ENCODE measurements around the gene CHCHD3. TPM values are rescaled to one million over a fixed set of nuclear protein-coding genes. Genes with fewer than 3 reads are reported as not detected.
"Not testable (repeated sequence)": the region's sequence is repeated elsewhere in the genome, so short reads cannot be mapped to it uniquely, and the experiment has no call there.

The CHCHD3 gene
- total RNA-seq, 4 donors from 2014 or later: 66.0 to 79.1 (median 70.0) TPM

DNA sequence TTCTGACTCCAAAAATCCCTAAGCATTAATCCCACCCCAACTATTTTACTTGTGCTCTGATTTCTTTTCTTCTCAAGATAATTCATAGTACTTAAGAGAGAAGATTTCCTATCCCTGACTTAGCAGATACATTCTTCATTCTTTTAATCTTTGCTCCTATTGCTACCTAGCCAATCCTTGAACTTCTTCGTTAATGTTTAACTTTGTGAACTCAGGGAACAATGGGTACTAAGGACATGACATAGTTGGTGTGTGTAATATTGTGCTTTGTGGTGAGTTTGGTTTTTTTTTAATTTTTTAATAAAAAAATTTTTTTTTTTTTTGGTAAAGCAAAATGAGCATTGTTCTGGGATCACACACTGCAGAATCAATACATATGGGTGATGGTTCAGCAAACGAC, 166.2 kb downstream of the CHCHD3 start:
- H3K4me1 ChIP-seq: no peaks in the 10 kb centered on the region
- no peak for TF ChIP-seq POLR2A (IDR thresholded peaks at IDR 0.05)
- TF ChIP-seq, protein P1, sequence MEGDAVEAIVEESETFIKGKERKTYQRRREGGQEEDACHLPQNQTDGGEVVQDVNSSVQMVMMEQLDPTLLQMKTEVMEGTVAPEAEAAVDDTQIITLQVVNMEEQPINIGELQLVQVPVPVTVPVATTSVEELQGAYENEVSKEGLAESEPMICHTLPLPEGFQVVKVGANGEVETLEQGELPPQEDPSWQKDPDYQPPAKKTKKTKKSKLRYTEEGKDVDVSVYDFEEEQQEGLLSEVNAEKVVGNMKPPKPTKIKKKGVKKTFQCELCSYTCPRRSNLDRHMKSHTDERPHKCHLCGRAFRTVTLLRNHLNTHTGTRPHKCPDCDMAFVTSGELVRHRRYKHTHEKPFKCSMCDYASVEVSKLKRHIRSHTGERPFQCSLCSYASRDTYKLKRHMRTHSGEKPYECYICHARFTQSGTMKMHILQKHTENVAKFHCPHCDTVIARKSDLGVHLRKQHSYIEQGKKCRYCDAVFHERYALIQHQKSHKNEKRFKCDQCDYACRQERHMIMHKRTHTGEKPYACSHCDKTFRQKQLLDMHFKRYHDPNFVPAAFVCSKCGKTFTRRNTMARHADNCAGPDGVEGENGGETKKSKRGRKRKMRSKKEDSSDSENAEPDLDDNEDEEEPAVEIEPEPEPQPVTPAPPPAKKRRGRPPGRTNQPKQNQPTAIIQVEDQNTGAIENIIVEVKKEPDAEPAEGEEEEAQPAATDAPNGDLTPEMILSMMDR (IDR thresholded peaks at IDR 0.05): no peak
- H3K27me3 ChIP-seq: no peaks in the 10 kb centered on the region
- no peaks in the 10 kb centered on the region for H3K36me3 ChIP-seq
- H3K4me3 ChIP-seq (replicated peaks in 1 of 3): no peak overlapping the region
- intact Hi-C loops (cut with DNase I): no loop called here
- no peak overlapping the region for H3K27ac ChIP-seq
- 92 to 96% methylated on average over 2 of the region's 2 CpGs for WGBS, 2 donors
- no peaks in the 10 kb centered on the region for H3K9me3 ChIP-seq
- no peak for DNase-seq

DNA sequence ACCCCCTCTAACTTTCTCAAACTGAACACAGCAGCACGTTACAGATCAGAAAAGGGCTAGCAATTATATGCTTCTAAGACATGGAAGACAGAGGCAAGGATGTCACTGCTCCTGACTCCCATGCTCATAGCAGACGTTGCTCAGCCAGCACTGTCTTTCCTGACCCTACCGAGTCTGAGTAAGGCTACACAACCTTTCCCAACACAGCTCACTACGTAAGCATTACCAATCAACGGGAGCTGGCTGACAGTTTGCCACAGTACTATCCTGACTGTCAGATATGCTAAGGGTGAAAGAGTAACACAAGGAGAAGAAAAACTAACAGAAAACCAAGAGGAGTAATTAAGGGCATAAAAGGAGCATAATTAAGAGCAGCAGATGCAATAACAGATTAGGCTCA, 171.2 kb downstream of the CHCHD3 start:
- Histone ChIP-seq H3K4me1 (no peaks in the 10 kb centered on the region), H3K27ac (no peak overlapping the region), H3K27me3 (no peaks in the 10 kb centered on the region), H3K36me3 (no peaks in the 10 kb centered on the region), H3K4me3 (replicated peaks in 1 of 3) (no peak overlapping the region), H3K9me3 (no peaks in the 10 kb centered on the region)
- intact Hi-C loops (cut with DNase I): no loop called here
- WGBS, 2 donors: 87 to 91% methylated on average over 5 of the region's 5 CpGs
- TF ChIP-seq POLR2A (IDR thresholded peaks at IDR 0.05): no peak
- TF ChIP-seq, protein P1 (IDR thresholded peaks at IDR 0.05): no peak
- no peak for DNase-seq

DNA sequence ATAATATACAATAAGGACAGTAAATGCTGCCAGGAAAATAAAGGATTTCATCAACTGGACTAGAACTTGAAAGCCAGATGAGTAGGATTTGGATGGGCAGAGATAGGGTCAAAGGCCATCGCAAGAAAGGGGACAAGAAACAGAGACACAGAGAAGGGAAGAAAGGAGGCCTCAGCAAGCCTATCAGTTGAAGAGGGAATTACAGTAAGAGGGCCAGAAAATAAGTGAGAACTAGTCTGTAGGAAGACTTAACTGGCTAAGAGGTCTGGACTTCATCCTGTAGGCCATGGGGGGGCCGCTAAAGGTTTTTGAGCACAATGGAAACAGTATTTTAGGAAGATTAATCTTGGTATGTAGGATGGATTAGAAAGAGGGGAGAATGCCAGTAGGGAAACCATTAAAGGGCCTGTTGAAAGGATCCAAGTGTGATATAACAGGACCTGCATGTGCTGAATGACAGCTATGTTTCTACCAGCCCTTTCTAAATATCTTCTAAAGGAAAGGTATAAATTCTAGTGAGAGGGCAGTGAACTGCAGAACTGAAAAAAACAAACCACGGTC, 174.4 kb downstream of the CHCHD3 start:
- intact Hi-C loops (cut with DNase I): no loop called here
- Histone ChIP-seq H3K9me3 (no peaks in the 10 kb centered on the region), H3K4me1 (no peaks in the 10 kb centered on the region), H3K27ac (no peak overlapping the region), H3K4me3 (replicated peaks in 1 of 3) (no peak overlapping the region), H3K36me3 (no peaks in the 10 kb centered on the region), H3K27me3 (no peaks in the 10 kb centered on the region)
- TF ChIP-seq, protein P1 (IDR thresholded peaks at IDR 0.05): no peak
- no peak for TF ChIP-seq POLR2A (IDR thresholded peaks at IDR 0.05)
- 87 to 89% methylated on average over 3 of the region's 3 CpGs for WGBS, 2 donors
- no peak for DNase-seq

DNA sequence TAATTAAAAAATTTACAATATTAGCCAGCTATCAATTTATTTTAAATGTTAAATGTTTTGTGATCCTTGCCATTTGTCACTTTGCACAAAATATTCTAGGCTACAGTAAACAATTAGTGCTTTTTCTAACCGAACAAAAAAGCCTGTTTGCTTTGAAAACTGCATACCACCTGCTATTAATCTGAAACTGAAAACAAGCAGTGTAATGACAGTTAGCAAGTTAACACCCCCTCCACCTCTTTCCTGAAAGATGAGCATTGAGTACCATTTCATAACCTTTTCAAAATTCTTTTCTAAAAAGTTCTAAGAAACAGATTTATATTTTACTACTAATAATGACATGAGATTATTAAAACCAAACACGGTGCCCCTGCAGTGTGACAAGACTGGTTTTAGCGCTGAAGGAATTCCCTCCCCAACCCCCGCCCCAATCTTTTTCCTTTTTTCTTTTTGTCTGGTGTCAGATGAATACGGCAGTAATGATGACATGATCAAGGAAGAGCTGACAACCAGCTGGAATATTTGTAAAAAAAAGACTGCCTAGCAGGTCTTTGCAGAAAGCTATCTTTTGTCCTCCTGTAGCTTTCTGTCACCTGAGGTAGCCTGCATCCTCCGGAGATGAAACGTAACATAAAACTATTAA, 175.6 kb downstream of the CHCHD3 start:
- Histone ChIP-seq H3K9me3 (no peaks in the 10 kb centered on the region), H3K27me3 (no peaks in the 10 kb centered on the region), H3K27ac (no peak overlapping the region), H3K36me3 (no peaks in the 10 kb centered on the region), H3K4me1 (no peaks in the 10 kb centered on the region), H3K4me3 (replicated peaks in 1 of 3) (no peak overlapping the region)
- TF ChIP-seq, protein P1 (IDR thresholded peaks at IDR 0.05): no peak
- no peak for TF ChIP-seq POLR2A (IDR thresholded peaks at IDR 0.05)
- intact Hi-C loops (cut with DNase I): no loop called here
- no peak for DNase-seq
- WGBS, 2 donors: 86 to 90% methylated on average over 7 of the region's 7 CpGs

DNA sequence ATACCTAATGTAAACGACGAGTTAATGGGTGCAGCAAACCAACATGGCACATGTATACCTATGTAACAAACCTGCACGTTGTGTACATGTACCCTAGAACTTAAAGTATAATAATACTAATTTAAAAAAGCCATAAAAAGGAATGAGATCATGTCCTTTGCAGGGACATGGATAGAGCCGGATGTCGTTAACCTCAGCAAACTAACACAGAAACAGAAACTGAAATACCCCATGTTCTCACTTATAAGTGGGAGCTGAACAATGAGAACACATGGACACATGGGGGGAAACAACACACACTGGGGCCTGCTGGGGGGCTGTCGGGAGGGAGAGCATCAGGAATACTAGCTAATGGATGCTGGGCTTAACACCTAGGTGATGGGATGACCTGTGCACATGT, 176.8 kb downstream of the CHCHD3 start:
- H3K9me3 ChIP-seq; H3K4me1 ChIP-seq; H3K4me3 ChIP-seq (replicated peaks in 1 of 3); H3K36me3 ChIP-seq; intact Hi-C loops (cut with DNase I); H3K27ac ChIP-seq; H3K27me3 ChIP-seq; DNase-seq: not testable (repeated sequence)
- WGBS, 2 donors: 92 to 98% methylated on average over 6 of the region's 6 CpGs

Data from thyroid gland (tissue), 4 donors.